H54 (cell line): ENCODE data around the gene OR2T5.
"Not testable (repeated sequence)": the region's sequence is repeated elsewhere in the genome, so short reads cannot be mapped to it uniquely, and the experiment has no call there.

ENCODE experiments used
- DNase-seq: peaks from one replicate; pipeline ENCODE4 v3.0.0; 2011; ENCODE audit warnings: low spot score, mixed read lengths; ENCODE audit not compliant: insufficient read length
- FAIRE-seq: peaks from 3 replicates; lab custom pipeline; 2011; peaks lifted over from hg19 to GRCh38; lab: Jason Lieb, UNC
- POLR2A ChIP-seq: IDR thresholded peaks from 2 replicates; pipeline ENCODE4 v1.6.1; 2011; ENCODE audit warnings: low read depth, mild to moderate bottlenecking, low read length

OR2T5 gene

GRCh38 chr1:248488289-248488688 lies at the start of gene OR2T5:
Gene OR2T5 (plus strand): TSS chr1:248488589. CDS start chr1:248488589, 0 bp downstream.
- FAIRE-seq, DNase-seq: not testable (repeated sequence)

- not testable (repeated sequence) for FAIRE-seq, DNase-seq
Measured at GRCh38 chr1:248438668-248439067, 49.7 kb upstream of the OR2T5 start.

- not testable (repeated sequence) for DNase-seq, FAIRE-seq
Measured at GRCh38 chr1:248439283-248439682, 49.1 kb upstream of the OR2T5 start.

GRCh38 chr1:248442500-248443277 lies 45.7 kb upstream of the OR2T5 start:
- not testable (repeated sequence) for FAIRE-seq, DNase-seq

- DNase-seq, FAIRE-seq: not testable (repeated sequence)
Measured at GRCh38 chr1:248444603-248445002, 43.8 kb upstream of the OR2T5 start.

GRCh38 chr1:248445399-248445798 lies 43.0 kb upstream of the OR2T5 start, which contains the start of gene OR2T2:
Gene OR2T2 (plus strand): TSS chr1:248445637. CDS start chr1:248452798, 7,161 bp downstream.
- not testable (repeated sequence) for FAIRE-seq, DNase-seq

- not testable (repeated sequence) for DNase-seq, FAIRE-seq
Measured at GRCh38 chr1:248448409-248449074, 39.8 kb upstream of the OR2T5 start.

GRCh38 chr1:248449821-248450465 lies 38.4 kb upstream of the OR2T5 start:
- DNase-seq, FAIRE-seq: not testable (repeated sequence)

GRCh38 chr1:248450466-248451145 lies 37.8 kb upstream of the OR2T5 start:
- not testable (repeated sequence) for DNase-seq, FAIRE-seq

GRCh38 chr1:248453619-248454018 lies 34.8 kb upstream of the OR2T5 start:
- not testable (repeated sequence) for FAIRE-seq, DNase-seq

GRCh38 chr1:248455045-248455444 lies 33.3 kb upstream of the OR2T5 start:
- FAIRE-seq, DNase-seq: not testable (repeated sequence)

- not testable (repeated sequence) for DNase-seq, FAIRE-seq
Measured at GRCh38 chr1:248456635-248457034, 31.8 kb upstream of the OR2T5 start.

- not testable (repeated sequence) for DNase-seq, FAIRE-seq
Measured at GRCh38 chr1:248459117-248459516, 29.3 kb upstream of the OR2T5 start.

GRCh38 chr1:248471154-248471553 lies 17.2 kb upstream of the OR2T5 start:
- FAIRE-seq (no peak), DNase-seq (no peak)
- TF ChIP-seq POLR2A, result no peak

GRCh38 chr1:248472111-248472510 lies 16.3 kb upstream of the OR2T5 start:
- not testable (repeated sequence) for FAIRE-seq, DNase-seq

GRCh38 chr1:248473051-248473450 lies 15.3 kb upstream of the OR2T5 start, which contains the start of gene OR2T3:
Gene OR2T3 (plus strand): TSS chr1:248473351. CDS start chr1:248473351, 0 bp downstream.
- not testable (repeated sequence) for FAIRE-seq, DNase-seq

GRCh38 chr1:248475660-248476059 lies 12.7 kb upstream of the OR2T5 start:
- not testable (repeated sequence) for DNase-seq, FAIRE-seq

- DNase-seq, FAIRE-seq: not testable (repeated sequence)
Measured at GRCh38 chr1:248481686-248482579, 6.5 kb upstream of the OR2T5 start.
